H1 (cell line): ENCODE results near the gene MARK3. TPM values are rescaled to one million over a fixed set of nuclear protein-coding genes. Genes with fewer than 3 reads are reported as not detected.

ENCODE experiments used
- CTCF ChIA-PET: fragments of 300-600 bp; sonication (Branson Sonifier 250); formaldehyde crosslinking; loops from one replicate; lab custom pipeline; 2021; ENCODE audit not compliant: partially characterized antibody; lab: Charles Lee
- POLR2A ChIA-PET: fragments of 300-600 bp; sonication (Branson Sonifier 250); formaldehyde crosslinking; loops from one replicate; lab custom pipeline; 2021; ENCODE audit warnings: inconsistent platforms; ENCODE audit not compliant: partially characterized antibody; lab: Charles Lee
- DNase-seq, 2 experiments: peaks; one replicate each; pipeline versions ENCODE4 v3.0.0 to v3.0.0-alpha.2; 2010 to 2022; ENCODE audit warnings: low spot score in 2 of 2, low read depth in 1 of 2, mixed read lengths in 1 of 2
- FAIRE-seq: peaks from 2 replicates; lab custom pipeline; 2011; peaks lifted over from hg19 to GRCh38; lab: Jason Lieb, UNC
- H2AFZ ChIP-seq: 2 replicates; pipeline ENCODE4 v1.8.1; 2012; ENCODE audit warnings: low read length, inconsistent platforms
- H2AK5ac ChIP-seq: 2 replicates; pipeline ENCODE4 v1.6.1; 2013; ENCODE audit warnings: low read depth, low read length
- H2BK120ac ChIP-seq: replicated peaks from 2 replicates; pipeline ENCODE3; 2013; ENCODE audit warnings: low read depth, low read length, inconsistent platforms
- H2BK12ac ChIP-seq: 2 replicates; pipeline ENCODE4 v1.6.1; 2013; ENCODE audit warnings: low read depth, low read length
- H2BK15ac ChIP-seq: 2 replicates; pipeline ENCODE4 v1.6.1; 2013; ENCODE audit warnings: low read length
- H2BK20ac ChIP-seq: 2 replicates; pipeline ENCODE4 v1.6.1; 2013; ENCODE audit warnings: low read length
- H2BK5ac ChIP-seq: 2 replicates; pipeline ENCODE4 v1.6.1; 2013; ENCODE audit warnings: low read depth, low read length
- H3K14ac ChIP-seq: 2 replicates; pipeline ENCODE4 v1.6.1; 2013; ENCODE audit warnings: inconsistent platforms; ENCODE audit not compliant: insufficient read length
- H3K18ac ChIP-seq: 2 replicates; pipeline ENCODE4 v1.6.1; 2013; ENCODE audit warnings: low read length; ENCODE audit errors: extremely low read depth
- H3K23ac ChIP-seq: 2 replicates; pipeline ENCODE4 v1.6.1; 2013; ENCODE audit warnings: inconsistent platforms; ENCODE audit not compliant: insufficient read length
- H3K23me2 ChIP-seq: 2 replicates; pipeline ENCODE4 v1.6.1; 2013; ENCODE audit warnings: low read depth, low read length
- H3K27ac ChIP-seq: 2 replicates; pipeline ENCODE4 v1.6.1; 2011; ENCODE audit warnings: low read depth, low read length, inconsistent platforms
- H3K27me3 ChIP-seq, 4 experiments: replicated peaks in 1 of 4; 1 replicate in 1 of 4; 2 replicates in 3 of 4; pipeline versions ENCODE4 v1.6.1 to v1.8.1; 2011 to 2013; ENCODE audit warnings: low read length in 3 of 4, mild to moderate bottlenecking in 3 of 4, inconsistent platforms in 2 of 4, mixed read lengths in 2 of 4, moderate library complexity in 1 of 4; ENCODE audit not compliant: control insufficient read depth in 3 of 4, insufficient read depth in 3 of 4; ENCODE audit errors: extremely low read depth in 1 of 4
- H3K36me3 ChIP-seq, 4 experiments: 2 replicates each; pipeline versions ENCODE4 v1.6.1 to v1.8.1; 2011 to 2013; ENCODE audit warnings: mild to moderate bottlenecking in 4 of 4, low read length in 3 of 4, moderate library complexity in 2 of 4, control low read depth in 1 of 4, inconsistent platforms in 1 of 4; ENCODE audit not compliant: insufficient read depth in 4 of 4, control insufficient read depth in 2 of 4
- H3K4ac ChIP-seq: replicated peaks from 2 replicates; pipeline ENCODE3; 2013; ENCODE audit warnings: low read length, low read depth, mixed read lengths, inconsistent platforms; ENCODE audit not compliant: insufficient read length
- H3K4me1 ChIP-seq, 4 experiments: replicated peaks in 1 of 4; 1 replicate in 1 of 4; 2 replicates in 3 of 4; pipeline versions ENCODE4 v1.6.1 to v1.8.1; 2011 to 2013; ENCODE audit warnings: low read length in 3 of 4, inconsistent platforms in 2 of 4, mixed read lengths in 1 of 4; ENCODE audit not compliant: insufficient read depth in 4 of 4, control insufficient read depth in 3 of 4
- H3K4me2 ChIP-seq, 2 experiments: 2 replicates each; pipeline versions ENCODE4 v1.6.1 to v1.8.1; 2011 to 2013; ENCODE audit warnings: low read depth in 2 of 2, low read length in 2 of 2, control low read depth in 1 of 2, inconsistent platforms in 1 of 2, mild to moderate bottlenecking in 1 of 2; ENCODE audit not compliant: insufficient read depth in 1 of 2
- H3K4me3 ChIP-seq, 4 experiments: fragments of 200-600, 300-600 bp in 1 of 4; sonication (generic), shearing (Covaris generic), sonication (Bioruptor Twin) in 1 of 4; 2 replicates each; pipeline versions ENCODE4 v1.5.1 to v1.8.1; 2011 to 2016; ENCODE audit warnings: low read length in 4 of 4, low read depth in 3 of 4, control low read depth in 2 of 4, inconsistent platforms in 2 of 4, mild to moderate bottlenecking in 2 of 4, mixed read lengths in 1 of 4, moderate library complexity in 1 of 4; ENCODE audit not compliant: insufficient read depth in 2 of 4; ENCODE audit errors: extremely low read depth in 1 of 4
- H3K56ac ChIP-seq: replicated peaks from 2 replicates; pipeline ENCODE3; 2013; ENCODE audit warnings: low read depth, mild to moderate bottlenecking, mixed read lengths, low read length, inconsistent platforms; ENCODE audit not compliant: insufficient read length
- H3K79me1 ChIP-seq: 2 replicates; pipeline ENCODE4 v1.6.1; 2013; ENCODE audit warnings: low read depth, low read length, control low read depth
- H3K79me2 ChIP-seq, 2 experiments: 2 replicates each; pipeline versions ENCODE4 v1.6.1 to v1.8.1; 2012 to 2013; ENCODE audit warnings: low read length in 2 of 2, mild to moderate bottlenecking in 2 of 2, inconsistent platforms in 1 of 2; ENCODE audit not compliant: insufficient read depth in 2 of 2, control insufficient read depth in 1 of 2
- H3K9ac ChIP-seq, 4 experiments: replicated peaks in 1 of 4; 1 replicate in 1 of 4; 2 replicates in 3 of 4; pipeline versions ENCODE4 v1.6.1 to v1.8.1; 2011 to 2013; ENCODE audit warnings: low read depth in 3 of 4, low read length in 3 of 4, control low read depth in 2 of 4, mild to moderate bottlenecking in 2 of 4, moderate library complexity in 2 of 4, inconsistent platforms in 1 of 4; ENCODE audit errors: extremely low read depth in 1 of 4
- H3K9me3 ChIP-seq, 2 experiments: 2 replicates each; pipeline versions ENCODE4 v1.6.1 to v1.8.1; 2012 to 2013; ENCODE audit warnings: mild to moderate bottlenecking in 2 of 2, moderate library complexity in 2 of 2, control low read depth in 1 of 2, inconsistent platforms in 1 of 2, low read depth in 1 of 2, low read length in 1 of 2, mixed read lengths in 1 of 2; ENCODE audit not compliant: insufficient read depth in 2 of 2
- H4K20me1 ChIP-seq, 2 experiments: replicated peaks in 1 of 2; 2 replicates each; pipeline versions ENCODE3 to v1.8.1; 2011 to 2013; ENCODE audit warnings: inconsistent platforms in 2 of 2, low read length in 2 of 2, mild to moderate bottlenecking in 1 of 2; ENCODE audit not compliant: insufficient read depth in 2 of 2, control insufficient read depth in 1 of 2
- H4K5ac ChIP-seq: 2 replicates; pipeline ENCODE4 v1.6.1; 2013; ENCODE audit warnings: low read length, low read depth, mixed read lengths, inconsistent platforms; ENCODE audit not compliant: insufficient read length
- H4K8ac ChIP-seq: 2 replicates; pipeline ENCODE4 v1.8.0; 2013; ENCODE audit warnings: mild to moderate bottlenecking, moderate library complexity, low read length, inconsistent platforms; ENCODE audit not compliant: insufficient read depth; ENCODE audit errors: extremely low read depth
- H4K91ac ChIP-seq: replicated peaks from 2 replicates; pipeline ENCODE3; 2013; ENCODE audit warnings: low read length, mixed read lengths, inconsistent platforms; ENCODE audit not compliant: insufficient read length
- CTCF ChIP-seq, 3 experiments: IDR thresholded peaks; 1 replicate in 2 of 3; 2 replicates in 1 of 3; pipeline versions ENCODE4 v1.5.1 to v1.6.1; 2011; ENCODE audit warnings: low read length in 3 of 3, mild to moderate bottlenecking in 3 of 3, inconsistent platforms in 2 of 3, low read depth in 1 of 3, moderate library complexity in 1 of 3; ENCODE audit not compliant: insufficient read depth in 1 of 3; ENCODE audit errors: control extremely low read depth in 1 of 3
- EGR1 ChIP-seq: IDR thresholded peaks from 2 replicates; pipeline ENCODE4 v1.6.1; 2011; ENCODE audit warnings: low read depth, low read length, borderline replicate concordance
- RAD21 ChIP-seq, 2 experiments: IDR thresholded peaks in 1 of 2; conservative IDR thresholded peaks in 1 of 2; 2 replicates each; pipeline ENCODE4 v1.6.1; 2011; ENCODE audit warnings: low read depth in 2 of 2, low read length in 2 of 2, improper control_type of control experiment in 1 of 2, inconsistent platforms in 1 of 2, mild to moderate bottlenecking in 1 of 2, moderate library complexity in 1 of 2
- SIN3A ChIP-seq, 2 experiments: IDR thresholded peaks in 1 of 2; conservative IDR thresholded peaks in 1 of 2; 2 replicates each; pipeline ENCODE4 v1.6.1; 2011 to 2012; ENCODE audit warnings: low read length in 2 of 2, improper control_type of control experiment in 1 of 2, low read depth in 1 of 2, mild to moderate bottlenecking in 1 of 2
- SIX5 ChIP-seq: IDR thresholded peaks from 2 replicates; pipeline ENCODE4 v1.6.1; 2011; ENCODE audit warnings: mild to moderate bottlenecking, low read depth, low read length
- SP4 ChIP-seq: IDR thresholded peaks from 2 replicates; pipeline ENCODE4 v1.6.1; 2012; ENCODE audit warnings: low read length, inconsistent platforms
- TCF12 ChIP-seq: IDR thresholded peaks from 2 replicates; pipeline ENCODE4 v1.6.1; 2011; ENCODE audit warnings: low read depth, mild to moderate bottlenecking, low read length
- WGBS, 2 experiments: shearing (Covaris generic) in 1 of 2; methylation state at CpG; one replicate each; pipeline versions ENCODE4 v1.1.6 to v1.1.7; 2013 to 2015; ENCODE audit warnings: low lambda C conversion rate in 2 of 2, mixed read lengths in 2 of 2, inconsistent platforms in 1 of 2, low coverage in 1 of 2, missing lambda C conversion rate in 1 of 2; ENCODE audit not compliant: insufficient replicate concordance in 2 of 2, insufficient coverage in 1 of 2, insufficient read length in 1 of 2; ENCODE audit errors: extremely low coverage in 1 of 2, missing lambda C conversion rate in 1 of 2; 5-methylcytosine and 5-hydroxymethylcytosine counted together
- polyA plus RNA-seq, 7 experiments: library from polyadenylated mRNA; depleted of rRNA in 3 of 7; stranded (reverse) in 5 of 7; unstranded in 2 of 7; fragments of >200 nt in 5 of 7; fragments of 200-250 nt in 2 of 7; gene quantifications; 1 replicate in 5 of 7; 2 replicates in 1 of 7; 4 replicates in 1 of 7; pipeline versions ENCODE4 v1.2.1 to v1.2.3, GENCODE V29; 2011 to 2013; ENCODE audit warnings: missing spikeins in 2 of 7, mixed read lengths in 2 of 7
- total RNA-seq: library from RNA; stranded (reverse); fragmentation: NEBNext Ultra II Directional; extraction: Animal tissue kit (Norgen Biotek cat#: 25700); gene quantifications from 2 replicates; pipeline ENCODE4 v1.2.1, GENCODE V29; 2021

MARK3 gene
- total and polyA plus RNA-seq, 2 of the 8 experiments (the other 6 are each of a cell fraction or from before 2014, with no cell fraction given): 39.4 to 76.9 TPM

GRCh38 chr14:103393676-103394626, 8.7 kb downstream of the MARK3 start:
- Histone ChIP-seq H4K20me1 (peaks cover 17 to 30% of the 10 kb centered on the region in 2 experiments), H3K23ac (no peak overlapping the region), H3K4me2 (peak overlapping the region in 1 of 2 experiments; percentile 7; a peak in 1 of 4 replicates), H2AFZ (no peak overlapping the region), H3K14ac (no peak overlapping the region), H4K5ac (no peak overlapping the region), H3K27ac (no peak overlapping the region)
- TF ChIP-seq RAD21 (IDR thresholded peaks at IDR 0.05 in 1 of 2, conservative IDR thresholded peaks at IDR 0.05 in 1 of 2; ENCODE audit: low read depth in 2 of 2, low read length in 2 of 2) (peak in 1 of 2 experiments; percentile 19; a peak in 1 of 4 replicates), CTCF (IDR thresholded peaks at IDR 0.05; ENCODE audit: control extremely low read depth in 1 of 3, insufficient read depth in 1 of 3, low read depth in 1 of 3, low read length in 3 of 3) (peak in 2 of 3 experiments; percentile 34 to 59; a peak in 2 of 4 replicates), SIN3A (conservative IDR thresholded peaks at IDR 0.05 in 1 of 2, IDR thresholded peaks at IDR 0.05 in 1 of 2; ENCODE audit: low read depth in 1 of 2, low read length in 2 of 2) (no peak), EGR1 (no peak), TCF12 (no peak), SIX5 (no peak), SP4 (no peak)
- TF ChIP-seq, all 59 proteins: peak for 2
- Histone ChIP-seq H3K9me3 (no peaks in the 10 kb centered on the region), H3K4me1 (peaks cover 0 to 6% (median 0%) of the 10 kb centered on the region in 4 experiments; a peak in 2 of 7 replicates), H4K8ac (no peak overlapping the region), H3K27me3 (no peaks in the 10 kb centered on the region), H3K9ac (no peak overlapping the region), H3K56ac (no peak overlapping the region), H2BK120ac (no peak overlapping the region), H2BK12ac (no peak overlapping the region), H2AK5ac (no peak overlapping the region), H4K91ac (no peak overlapping the region), H3K4me3 (no peak overlapping the region), H3K23me2 (no peaks in the 10 kb centered on the region), H3K36me3 (no peaks in the 10 kb centered on the region), H3K79me1 (peaks cover 7% of the 10 kb centered on the region), H2BK5ac (no peak overlapping the region), H3K4ac (no peak overlapping the region), H3K79me2 (peaks cover 27 to 91% of the 10 kb centered on the region in 2 experiments), H2BK15ac (no peak overlapping the region), H3K18ac (no peak overlapping the region; the same call in 1 of the 2 replicates), H2BK20ac (no peak overlapping the region)
- 62% methylated on average over 9 of the region's 9 CpGs; no CpG with 5 or more reads in 1 of the 2 experiments for whole genome bisulfite sequencing, 2 experiments
- FAIRE-seq (no peak), DNase-seq (no peak)
- CTCF ChIA-PET: interaction anchor here (0.7 to 6.5 kb wide), 40 partner anchors 10 to 426 kb away, joined by 3 to 35 read pairs (median 3); no protein-coding TSS in a partner anchor
- POLR2A ChIA-PET: interaction anchor here (1.0 to 3.9 kb wide), 3 partner anchors 11 to 50 kb away, joined by 3 to 26 read pairs (median 6); no protein-coding TSS in a partner anchor
